Right cardiac atrium (tissue), 5 donors: ENCODE data around the gene GRIP1. TPM values are rescaled to one million over a fixed set of nuclear protein-coding genes. Genes with fewer than 3 reads are reported as not detected.

Experiments used
- ATAC-seq, 2 donors: fragments of 200-7000 bp; cut with Tn5 transposase; one replicate each; pipeline versions ENCODE4 v1.8.0 to v1.9.1; 2020; ENCODE audit warnings: moderate library complexity in 2 of 2, mild to moderate bottlenecking in 1 of 2
- DNase-seq, 3 donors: peaks; one replicate each; pipeline ENCODE4 v3.0.0-alpha.2; 2020
- H3K27ac ChIP-seq: one replicate; pipeline ENCODE4 v1.5.1; 2013; ENCODE audit warnings: mild to moderate bottlenecking, low read length, control low read depth, moderate library complexity
- H3K27me3 ChIP-seq: one replicate; pipeline ENCODE4 v1.6.1; 2013; ENCODE audit not compliant: control insufficient read depth, insufficient read depth
- H3K4me1 ChIP-seq: one replicate; pipeline ENCODE4 v1.6.1; 2013; ENCODE audit warnings: low read length; ENCODE audit not compliant: control insufficient read depth, insufficient read depth
- H3K4me3 ChIP-seq: one replicate; pipeline ENCODE4 v1.5.1; 2013; ENCODE audit warnings: low read length, control low read depth
- H3K9me3 ChIP-seq: one replicate; pipeline ENCODE4 v1.6.1; 2013; ENCODE audit warnings: low read length; ENCODE audit not compliant: control insufficient read depth
- WGBS: extraction: QIAGEN DNeasy Blood & Tissue Kit; methylation state at CpG from one replicate; pipeline ENCODE4 v1.1.7; 2013; 5-methylcytosine and 5-hydroxymethylcytosine counted together
- intact Hi-C, 4 donors: fragments of 100-400 bp; cut with DNase I; formaldehyde crosslinking; loops; one replicate each; pipeline versions ENCODE4 v1.11.0 to v1.14.0; 2022 to 2023
- polyA plus RNA-seq: library from polyadenylated mRNA; stranded (reverse); fragments of 200-250 nt; gene quantifications from one replicate; pipeline ENCODE4 v1.2.3, GENCODE V29; 2013
- total RNA-seq, 4 donors: library from RNA; stranded (reverse); fragmentation: NEBNext Ultra II Directional; extraction: Animal tissue kit (Norgen Biotek cat#: 25700); gene quantifications; one replicate each; pipeline ENCODE4 v1.2.1, GENCODE V29; 2021
- donor health status: healthy with polysubstance abuse.
- donor health status: DM: no; HTN: yes; CAD: no.
- donor health status: DM: no; HTN: no; CAD: no.
- donor health status: DM: no; HTN: yes; CAD: no; lungs with severe emphysema.
- donor health status: DM: yes; HTN: yes; CAD: no.

Gene GRIP1
- total and polyA plus RNA-seq, 5 donors = 2.3 to 25.7 (median 14.9) TPM

DNA sequence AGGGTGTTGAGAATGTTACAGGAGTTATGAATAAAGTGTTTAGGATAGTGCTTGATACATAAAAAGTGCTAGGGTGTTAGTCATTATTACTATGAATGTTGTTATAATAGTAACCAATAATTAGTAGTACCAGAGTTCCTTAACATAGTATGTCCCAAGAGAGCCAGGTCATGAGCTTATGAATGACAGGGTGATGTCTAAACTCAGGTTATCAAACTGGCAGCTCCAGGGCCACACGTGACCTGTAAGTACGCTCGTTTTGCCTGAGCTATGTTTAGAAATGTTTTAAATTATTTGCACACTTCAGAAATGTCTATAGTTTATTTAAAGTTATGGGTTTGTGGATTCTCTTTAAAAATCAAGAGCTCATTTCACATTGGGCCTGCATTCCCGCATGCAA, 14.1 kb upstream of the GRIP1 start:
- H3K4me1 ChIP-seq = peaks cover 3% of the 10 kb centered on the region
- peak in 1 of 2 donors; percentile 34 for ATAC-seq
- no peak overlapping the region for H3K4me3 ChIP-seq
- peak overlapping the region; percentile 19 for H3K27ac ChIP-seq
- DNase-seq = no peak
- no peaks in the 10 kb centered on the region for H3K9me3 ChIP-seq
- WGBS = 49% methylated on average over 4 of the region's 4 CpGs
- no peaks in the 10 kb centered on the region for H3K27me3 ChIP-seq
- intact Hi-C loops = loop anchor here in 2 of 4 donors (5.0 to 10.0 kb wide), 2 partner anchors 169 to 418 kb away; no protein-coding TSS in a partner anchor

DNA sequence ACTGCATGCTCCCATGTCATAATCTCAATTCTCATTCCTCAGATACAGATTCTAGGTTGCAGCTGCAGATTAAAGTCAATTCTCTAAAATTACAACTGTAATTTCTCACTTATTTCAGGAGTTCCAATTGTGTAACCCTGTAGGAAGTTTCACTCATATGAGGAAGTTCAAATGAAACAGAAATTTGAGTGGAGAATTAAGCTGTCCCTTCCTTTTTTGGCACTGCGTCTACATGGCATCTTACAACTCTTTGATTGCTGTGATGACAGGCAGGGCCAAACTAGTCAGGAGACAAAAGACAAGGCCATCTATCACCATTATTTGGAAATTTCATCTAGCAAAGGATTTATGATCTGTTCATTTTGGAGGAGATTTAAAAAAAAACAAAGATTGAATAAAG, 13.3 kb upstream of the GRIP1 start:
- no peak for DNase-seq
- Histone ChIP-seq H3K27me3 (no peaks in the 10 kb centered on the region), H3K4me3 (no peak overlapping the region), H3K27ac (no peak overlapping the region), H3K9me3 (no peaks in the 10 kb centered on the region), H3K4me1 (peaks cover 3% of the 10 kb centered on the region)
- ATAC-seq = no peak
- intact Hi-C loops = loop anchor here in 2 of 4 donors (5.0 to 10.0 kb wide), 2 partner anchors 170 to 417 kb away; no protein-coding TSS in a partner anchor
- 54% methylated on average over 1 of the region's 1 CpG for WGBS

DNA sequence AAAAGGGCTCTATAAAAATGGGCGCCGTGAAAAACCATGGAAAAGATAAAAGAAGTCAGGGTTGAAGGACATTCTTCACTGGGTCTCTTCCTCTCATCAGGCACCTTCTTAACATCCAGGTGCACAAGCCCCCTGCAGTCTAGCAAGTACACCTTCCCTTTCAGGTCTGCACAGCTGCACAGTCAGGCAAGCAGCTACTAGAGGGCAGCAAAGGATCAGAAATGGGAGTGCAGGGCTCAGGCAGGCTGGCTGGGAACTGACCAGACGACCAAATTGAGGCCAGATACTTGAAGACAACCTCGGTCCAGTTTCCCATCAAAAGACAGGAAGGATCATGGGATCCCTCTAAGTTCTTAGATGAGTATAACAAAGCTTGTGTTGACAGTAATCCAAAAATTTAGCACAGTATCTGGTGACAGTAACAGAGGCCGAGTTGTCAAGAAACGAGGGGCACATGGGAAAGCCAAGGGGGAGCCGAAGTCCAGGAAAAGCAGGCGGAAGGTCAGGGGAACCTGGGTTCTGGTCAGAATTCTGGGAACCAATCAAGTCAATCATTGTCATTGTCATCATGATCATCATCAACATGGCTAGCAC, 10.1 kb upstream of the GRIP1 start:
- intact Hi-C loops = loop anchor here in 2 of 4 donors (2.0 to 5.0 kb wide), 2 partner anchors 173 to 174 kb away; no protein-coding TSS in a partner anchor
- no peak overlapping the region for H3K27ac ChIP-seq
- H3K4me3 ChIP-seq = no peak overlapping the region
- H3K27me3 ChIP-seq = no peaks in the 10 kb centered on the region
- peak in 2 of 3 donors; percentile 53 to 54 for DNase-seq
- ATAC-seq = peak; percentile 78 to 86
- 51% methylated on average over 8 of the region's 8 CpGs for WGBS
- no peaks in the 10 kb centered on the region for H3K9me3 ChIP-seq
- H3K4me1 ChIP-seq = peaks cover 3% of the 10 kb centered on the region

DNA sequence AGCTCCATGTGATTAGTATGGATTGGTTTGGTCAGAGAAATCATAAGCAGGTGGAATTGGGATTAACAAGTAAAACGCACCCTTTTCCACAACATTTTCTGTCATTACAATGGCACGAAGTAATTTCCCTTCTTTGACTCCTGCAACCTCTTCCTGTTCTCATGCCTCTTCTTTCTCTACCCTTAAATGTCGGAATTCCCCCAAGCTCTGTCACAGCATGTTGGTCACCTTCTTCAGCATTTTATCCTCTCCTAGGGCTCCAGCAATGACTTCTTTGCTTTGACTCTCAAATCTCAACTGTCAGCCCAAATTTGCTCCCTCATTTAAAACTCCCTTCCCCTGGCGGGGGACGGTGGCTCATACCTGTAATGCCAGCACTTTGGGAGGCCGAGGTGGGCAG, 5.3 kb upstream of the GRIP1 start:
- no peaks in the 10 kb centered on the region for H3K4me1 ChIP-seq
- DNase-seq = no peak
- H3K4me3 ChIP-seq = no peak overlapping the region
- intact Hi-C loops = no loop called here
- WGBS = 84% methylated on average over 6 of the region's 6 CpGs
- H3K27me3 ChIP-seq = no peaks in the 10 kb centered on the region
- ATAC-seq = no peak
- H3K27ac ChIP-seq = no peak overlapping the region
- no peaks in the 10 kb centered on the region for H3K9me3 ChIP-seq

DNA sequence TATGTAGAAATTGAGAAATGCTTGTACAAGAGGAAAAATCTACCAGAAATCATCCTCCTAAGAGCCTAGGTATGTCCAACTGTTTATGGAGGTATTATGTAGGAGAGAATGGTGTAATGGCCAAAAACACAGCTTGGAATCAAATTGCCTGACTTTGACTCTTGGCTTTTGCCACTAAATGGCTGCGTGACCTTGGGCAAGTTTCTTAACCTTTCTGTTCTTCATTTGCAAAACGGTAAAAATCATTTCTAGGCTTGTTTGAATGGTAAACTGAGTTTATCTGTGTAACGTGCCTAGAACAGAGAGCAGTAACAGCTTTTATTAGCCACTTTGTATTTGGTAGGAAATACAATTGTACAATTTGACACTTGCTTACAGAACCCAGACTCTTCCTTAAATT, 4.9 kb upstream of the GRIP1 start:
- no peak for ATAC-seq

DNA sequence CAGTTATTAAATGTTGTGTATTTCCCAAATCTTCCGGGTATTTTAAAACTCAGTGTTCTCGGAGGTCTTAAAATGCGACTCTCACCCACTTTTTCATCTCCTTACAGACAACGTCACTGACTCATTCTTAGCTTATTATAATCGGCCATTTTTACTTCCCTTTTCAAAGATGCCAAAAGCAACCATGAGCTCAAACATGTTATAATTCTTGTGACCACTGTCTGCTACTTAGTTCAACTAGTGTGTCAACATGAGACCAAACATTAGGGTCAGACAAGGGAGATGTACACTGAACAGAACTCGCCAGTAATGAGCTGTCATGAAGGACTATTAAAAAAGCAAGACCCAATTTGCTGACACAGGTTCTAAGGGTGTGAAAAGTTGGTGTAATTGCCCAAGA, 4.2 kb upstream of the GRIP1 start:
- Histone ChIP-seq H3K4me1 (peaks cover 5% of the 10 kb centered on the region), H3K27ac (no peak overlapping the region), H3K4me3 (no peak overlapping the region), H3K9me3 (no peaks in the 10 kb centered on the region), H3K27me3 (no peaks in the 10 kb centered on the region)
- DNase-seq = no peak
- ATAC-seq = no peak
- intact Hi-C loops = no loop called here
- 84% methylated on average over 6 of the region's 6 CpGs for WGBS

More for the DNA sequence above, 4.9 kb upstream of the GRIP1 start:
- WGBS = 86% methylated on average over 3 of the region's 3 CpGs
- no peaks in the 10 kb centered on the region for H3K9me3 ChIP-seq
- H3K4me1 ChIP-seq = peaks cover 3% of the 10 kb centered on the region
- intact Hi-C loops = no loop called here
- H3K4me3 ChIP-seq = no peak overlapping the region
- H3K27ac ChIP-seq = no peak overlapping the region
- DNase-seq = no peak
- no peaks in the 10 kb centered on the region for H3K27me3 ChIP-seq

DNA sequence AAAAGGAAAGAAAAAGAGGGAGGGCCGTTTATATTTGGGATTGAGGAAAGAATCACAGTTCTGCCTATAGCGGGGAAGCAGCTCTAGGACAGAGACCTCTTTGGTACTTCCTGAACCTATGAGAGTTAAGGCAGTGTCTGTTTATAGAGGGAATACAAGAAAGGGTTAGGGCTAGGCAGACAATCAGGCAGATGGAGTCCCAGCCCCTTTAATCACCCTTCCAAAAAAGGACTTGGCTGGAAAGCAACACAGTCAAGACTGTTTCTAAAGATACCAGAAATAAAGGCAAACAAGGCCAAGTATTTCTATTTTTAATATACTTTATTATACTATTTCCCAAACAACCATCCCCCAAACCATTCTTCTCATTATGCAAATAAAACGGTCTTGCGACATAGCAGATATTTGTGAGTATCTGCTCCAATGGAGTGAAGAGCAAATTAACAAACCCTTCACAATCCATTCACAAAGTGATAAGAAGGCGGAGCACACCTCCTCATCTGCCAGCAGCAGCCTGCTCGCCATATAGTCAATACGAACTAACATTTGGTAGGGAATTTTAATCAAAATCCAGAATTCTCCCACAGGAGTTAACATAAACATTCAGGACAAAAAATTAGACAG, 697 bp upstream of the GRIP1 start:
- intact Hi-C loops = no loop called here
- peak in 1 of 2 donors; percentile 36 for ATAC-seq
- H3K9me3 ChIP-seq = no peaks in the 10 kb centered on the region
- no peak for DNase-seq
- H3K27ac ChIP-seq = no peak overlapping the region
- peak overlapping the region; percentile 40 for H3K4me3 ChIP-seq
- peaks cover 5% of the 10 kb centered on the region for H3K4me1 ChIP-seq
- WGBS = 35% methylated on average over 7 of the region's 7 CpGs
- H3K27me3 ChIP-seq = no peaks in the 10 kb centered on the region

DNA sequence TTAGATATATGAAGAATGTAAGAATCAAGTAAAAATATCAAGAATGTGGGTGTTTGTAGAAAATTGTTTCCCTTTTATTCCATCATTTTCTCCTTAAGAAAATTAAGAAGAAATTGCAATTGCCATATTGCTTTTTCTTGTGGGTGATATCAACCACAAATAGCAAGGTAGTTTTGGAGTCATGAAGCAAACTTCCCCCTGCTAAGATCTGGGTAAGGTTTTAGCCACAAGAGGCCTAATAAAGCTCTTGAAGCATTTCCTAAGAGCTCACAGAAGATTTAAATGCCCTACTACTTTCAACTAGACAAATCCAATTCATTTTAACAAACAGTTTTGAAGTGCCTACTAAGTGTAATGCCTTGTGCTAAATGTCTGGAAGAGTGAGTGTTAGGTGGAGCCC, 2.6 kb downstream of the GRIP1 start:
- H3K9me3 ChIP-seq = no peaks in the 10 kb centered on the region
- intact Hi-C loops = no loop called here
- no peak overlapping the region for H3K27ac ChIP-seq
- ATAC-seq (no peak), DNase-seq (no peak)
- H3K27me3 ChIP-seq = no peaks in the 10 kb centered on the region
- no peak overlapping the region for H3K4me3 ChIP-seq
- H3K4me1 ChIP-seq = peaks cover 5% of the 10 kb centered on the region

DNA sequence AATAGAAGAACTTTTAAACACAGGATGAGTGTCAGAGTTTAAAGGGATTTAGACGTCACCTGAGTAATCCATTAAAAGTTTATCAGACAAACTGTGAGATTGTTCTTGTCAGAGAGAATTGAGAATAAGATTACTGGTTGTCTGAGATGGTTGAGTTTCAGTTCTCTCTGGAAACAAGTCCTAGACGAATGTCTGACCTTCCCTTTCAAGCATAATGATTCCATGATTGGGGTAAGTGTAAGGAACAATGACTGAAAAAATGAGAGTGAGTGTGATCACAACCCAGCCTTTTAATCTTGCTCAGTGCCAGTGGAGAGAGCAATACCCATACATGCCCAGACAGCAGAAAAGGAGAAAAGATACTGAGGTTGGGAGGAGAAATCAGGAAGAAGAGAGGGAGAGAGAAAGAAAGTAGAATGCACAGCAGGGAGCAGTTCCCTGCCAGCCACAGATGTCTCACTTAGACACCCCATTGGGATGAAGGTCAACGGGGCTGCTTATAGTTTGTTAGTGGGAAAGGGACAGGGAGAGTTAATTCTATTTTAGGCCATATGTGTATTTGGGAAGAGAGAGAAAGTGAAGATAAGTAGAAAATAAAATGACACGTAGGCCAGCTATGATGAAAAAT, 4.3 kb downstream of the GRIP1 start:
- Histone ChIP-seq H3K27ac (no peak overlapping the region), H3K4me3 (no peak overlapping the region), H3K4me1 (peaks cover 5% of the 10 kb centered on the region), H3K27me3 (no peaks in the 10 kb centered on the region), H3K9me3 (no peaks in the 10 kb centered on the region)
- DNase-seq = no peak
- intact Hi-C loops = no loop called here
- 45% methylated on average over 4 of the region's 4 CpGs for WGBS
- no peak for ATAC-seq

DNA sequence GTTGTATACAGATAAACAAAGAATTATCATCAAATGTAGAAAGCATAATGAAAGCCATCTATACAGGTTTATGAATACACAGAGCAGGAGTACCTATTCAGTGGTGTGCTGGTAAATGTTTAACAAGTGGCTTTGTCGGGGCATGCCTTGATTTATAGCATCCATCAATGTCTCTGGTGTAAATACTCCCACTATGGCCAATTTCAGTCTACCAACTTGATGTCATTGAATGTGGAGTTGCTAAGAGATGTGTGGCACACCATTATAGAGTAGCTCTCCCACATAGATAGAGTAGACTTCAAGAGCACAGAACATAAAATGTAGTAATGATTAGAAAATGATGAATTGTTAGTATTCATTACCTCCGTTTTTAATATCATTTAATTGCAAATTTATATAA, 9.3 kb downstream of the GRIP1 start:
- Histone ChIP-seq H3K4me1 (no peaks in the 10 kb centered on the region), H3K4me3 (no peak overlapping the region), H3K27ac (no peak overlapping the region), H3K9me3 (no peaks in the 10 kb centered on the region), H3K27me3 (no peaks in the 10 kb centered on the region)
- DNase-seq (no peak), ATAC-seq (no peak)
- intact Hi-C loops = no loop called here
- 88% methylated on average over 2 of the region's 2 CpGs for WGBS

DNA sequence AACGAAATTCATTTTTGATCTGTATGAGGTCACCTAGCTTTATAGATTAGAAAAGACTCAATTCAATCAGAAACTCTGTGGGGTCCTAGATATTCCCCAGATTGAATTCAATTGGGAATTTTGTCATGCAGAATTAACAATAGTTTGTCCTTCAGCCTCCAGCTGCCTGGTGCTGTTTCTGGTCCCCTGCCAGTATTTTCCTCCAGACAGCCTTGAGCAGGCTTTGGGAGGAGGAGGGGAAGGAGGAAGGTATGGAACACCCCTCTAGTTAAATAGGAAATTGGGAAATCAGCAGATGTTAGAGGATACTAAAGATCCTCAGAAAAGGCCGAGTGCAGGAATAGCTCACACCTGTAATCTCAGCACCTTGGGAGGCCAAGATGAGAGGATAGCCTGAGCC, 10.6 kb downstream of the GRIP1 start:
- no peak overlapping the region for H3K4me3 ChIP-seq
- H3K27ac ChIP-seq = no peak overlapping the region
- ATAC-seq (peak in 1 of 2 donors; percentile 51), DNase-seq (peak in 1 of 3 donors; percentile 38)
- H3K9me3 ChIP-seq = no peaks in the 10 kb centered on the region
- intact Hi-C loops = no loop called here
- 39% methylated on average over 2 of the region's 2 CpGs for WGBS
- no peaks in the 10 kb centered on the region for H3K27me3 ChIP-seq
- H3K4me1 ChIP-seq = peaks cover 2% of the 10 kb centered on the region
